ENCODE results near the gene HRK. TPM values are rescaled to one million over a fixed set of nuclear protein-coding genes. Genes with fewer than 3 reads are reported as not detected.

HRK gene
- total and polyA plus RNA-seq, 9 of the 15 experiments (the other 6 are each of a cell fraction or from before 2014, with no cell fraction given): 0.01 to 0.05 (median 0.04) TPM; not detected in 6

DNA sequence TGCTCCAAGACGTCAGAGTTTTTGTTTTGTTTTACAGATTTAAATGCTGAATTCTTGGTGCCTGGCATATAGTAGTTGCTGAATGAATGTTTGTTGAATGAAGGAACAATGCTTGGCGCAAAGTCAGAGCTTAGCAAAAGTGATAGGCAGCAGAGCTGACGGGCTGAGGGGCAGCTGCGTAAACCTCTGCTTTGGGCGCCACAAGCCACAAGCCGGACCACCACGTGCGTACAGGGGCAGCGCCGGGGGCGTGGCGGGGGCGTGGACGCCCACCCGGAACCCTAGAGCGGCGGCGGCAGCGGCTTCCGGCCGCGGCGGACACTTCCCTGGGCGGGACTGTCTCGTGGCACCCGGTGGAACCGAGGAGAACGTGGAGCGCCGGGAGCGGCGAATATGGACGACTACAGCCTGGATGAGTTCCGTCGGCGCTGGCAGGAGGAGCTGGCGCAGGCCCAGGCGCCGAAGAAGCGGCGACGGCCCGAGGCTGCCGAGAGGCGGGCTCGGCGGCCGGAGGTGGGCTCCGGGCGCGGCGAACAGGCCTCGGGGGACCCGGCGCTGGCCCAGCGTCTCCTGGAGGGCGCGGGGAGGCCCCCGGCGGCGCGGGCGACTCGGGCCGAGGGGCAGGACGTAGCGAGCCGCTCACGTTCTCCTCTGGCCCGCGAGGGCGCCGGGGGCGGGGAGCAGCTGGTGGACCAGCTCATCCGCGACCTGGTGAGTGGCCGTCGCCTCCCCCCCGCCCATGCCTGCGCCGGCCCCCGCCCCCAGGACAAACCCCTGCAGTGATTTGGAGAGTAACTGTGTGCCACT is 29.6 kb upstream of the HRK start, which contains the start of gene FBXW8 (continued):
- no peak for TF ChIP-seq THRA (IDR thresholded peaks at IDR 0.05)
- peak; percentile 90 for TF ChIP-seq SP1 (CRISPR knock-in tag; IDR thresholded peaks at IDR 0.05)
- TF ChIP-seq MXD1 (CRISPR knock-in tag; IDR thresholded peaks at IDR 0.05; ENCODE audit: borderline replicate concordance, poor library complexity, severe bottlenecking): peak; percentile 97
- peak; percentile 76 for TF ChIP-seq SIN3B (IDR thresholded peaks at IDR 0.05; ENCODE audit: low read depth)
- TF ChIP-seq POLR2G (IDR thresholded peaks at IDR 0.05; ENCODE audit: low read depth, low read length): peak; percentile 95
- peak in 1 of 2 experiments; percentile 70; a peak in 1 of 4 replicates for TF ChIP-seq TEAD1 (CRISPR knock-in tag; IDR thresholded peaks at IDR 0.05)
- no peak for TF ChIP-seq PATZ1 (CRISPR knock-in tag; IDR thresholded peaks at IDR 0.05; ENCODE audit: borderline replicate concordance)
- no peak for TF ChIP-seq TBL1XR1 (IDR thresholded peaks at IDR 0.05; ENCODE audit: low read length in 2 of 2)
- TF ChIP-seq POLR2A (conservative IDR thresholded peaks at IDR 0.05): peak; percentile 66
- 0 out of 2 replicates have a peak, but pooled peaks have one; percentile 27 for TF ChIP-seq ZNF12 (CRISPR knock-in tag; IDR thresholded peaks at IDR 0.05)
- TF ChIP-seq HBP1 (CRISPR knock-in tag; IDR thresholded peaks at IDR 0.05): peak; percentile 76; the same call in 1 of the 2 replicates
- no peak for TF ChIP-seq GATA2 (CRISPR knock-in tag; IDR thresholded peaks at IDR 0.05)
- no peak for TF ChIP-seq NR2C1 (IDR thresholded peaks at IDR 0.05)
- TF ChIP-seq NR2C1 (tag; IDR thresholded peaks at IDR 0.05): peak; percentile 16; the same call in 1 of the 2 replicates
- TF ChIP-seq HNRNPL (IDR thresholded peaks at IDR 0.05; ENCODE audit: low read depth, low read length): no peak
- TF ChIP-seq PHTF2 (CRISPR knock-in tag; IDR thresholded peaks at IDR 0.05): no peak
- TF ChIP-seq, protein P1, sequence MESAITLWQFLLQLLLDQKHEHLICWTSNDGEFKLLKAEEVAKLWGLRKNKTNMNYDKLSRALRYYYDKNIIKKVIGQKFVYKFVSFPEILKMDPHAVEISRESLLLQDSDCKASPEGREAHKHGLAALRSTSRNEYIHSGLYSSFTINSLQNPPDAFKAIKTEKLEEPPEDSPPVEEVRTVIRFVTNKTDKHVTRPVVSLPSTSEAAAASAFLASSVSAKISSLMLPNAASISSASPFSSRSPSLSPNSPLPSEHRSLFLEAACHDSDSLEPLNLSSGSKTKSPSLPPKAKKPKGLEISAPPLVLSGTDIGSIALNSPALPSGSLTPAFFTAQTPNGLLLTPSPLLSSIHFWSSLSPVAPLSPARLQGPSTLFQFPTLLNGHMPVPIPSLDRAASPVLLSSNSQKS (CRISPR knock-in tag; IDR thresholded peaks at IDR 0.05): no peak
